Fibroblast of lung (primary cell): Measurements from ENCODE around the gene TBCC. TPM values are rescaled to one million over a fixed set of nuclear protein-coding genes. Genes with fewer than 3 reads are reported as not detected.

Source experiments
- DNase-seq, 2 donors: peaks; one replicate each; pipeline versions ENCODE4 v3.0.0 to v3.0.0-alpha.2; 2010; ENCODE audit warnings: low read depth in 2 of 2
- H2AFZ ChIP-seq: 2 replicates; pipeline ENCODE4 v1.5.1; 2012; ENCODE audit warnings: low read length, control low read depth, inconsistent platforms
- H3K27ac ChIP-seq: 2 replicates; pipeline ENCODE4 v1.5.1; 2011; ENCODE audit warnings: low read length, control low read depth; ENCODE audit not compliant: insufficient read depth
- H3K27me3 ChIP-seq: 2 replicates; pipeline ENCODE4 v1.5.1; 2011; ENCODE audit warnings: mild to moderate bottlenecking, low read length; ENCODE audit not compliant: control insufficient read depth, insufficient read depth
- H3K36me3 ChIP-seq: 2 replicates; pipeline ENCODE4 v1.5.1; 2011; ENCODE audit warnings: low read length; ENCODE audit not compliant: control insufficient read depth, insufficient read depth
- H3K4me1 ChIP-seq: 2 replicates; pipeline ENCODE4 v1.5.1; 2011; ENCODE audit warnings: low read length; ENCODE audit not compliant: control insufficient read depth, insufficient read depth; ENCODE audit errors: extremely low read depth
- H3K4me2 ChIP-seq: 2 replicates; pipeline ENCODE4 v1.5.1; 2011; ENCODE audit warnings: low read length, control low read depth; ENCODE audit not compliant: insufficient read depth; ENCODE audit errors: extremely low read depth
- H3K4me3 ChIP-seq, 4 experiments: fragments of 200-600 bp in 1 of 4; sonication (generic) in 1 of 4; replicated peaks in 1 of 4; 2 replicates each; pipeline ENCODE4 v1.5.1; 2011 to 2016; ENCODE audit warnings: low read length in 4 of 4, low read depth in 3 of 4, mild to moderate bottlenecking in 3 of 4, control low read depth in 2 of 4, inconsistent platforms in 1 of 4, mixed read lengths in 1 of 4; ENCODE audit not compliant: insufficient read depth in 1 of 4; ENCODE audit errors: control extremely low read depth in 1 of 4
- H3K79me2 ChIP-seq: 2 replicates; pipeline ENCODE4 v1.5.1; 2012; ENCODE audit warnings: mild to moderate bottlenecking, low read length, inconsistent platforms; ENCODE audit not compliant: control insufficient read depth, insufficient read depth
- H3K9ac ChIP-seq: 2 replicates; pipeline ENCODE4 v1.5.1; 2011; ENCODE audit warnings: mild to moderate bottlenecking, low read length, control low read depth; ENCODE audit not compliant: insufficient read depth
- H3K9me3 ChIP-seq: 2 replicates; pipeline ENCODE4 v1.5.1; 2012; ENCODE audit warnings: low read depth, low read length; ENCODE audit not compliant: control insufficient read depth, insufficient read depth
- H4K20me1 ChIP-seq: 2 replicates; pipeline ENCODE4 v1.5.1; 2011; ENCODE audit warnings: low read length; ENCODE audit not compliant: control insufficient read depth, insufficient read depth; ENCODE audit errors: extremely low read depth
- EZH2 ChIP-seq: IDR thresholded peaks from 2 replicates; pipeline ENCODE4 v1.5.1; 2012; ENCODE audit warnings: low read length, control low read depth, mild to moderate bottlenecking; ENCODE audit errors: missing control alignments
- polyA plus RNA-seq, 2 donors: library from polyadenylated mRNA; depleted of rRNA in 1 of 2; stranded (reverse) in 1 of 2; unstranded in 1 of 2; fragments of >200 nt; gene quantifications; 2 replicates each; pipeline ENCODE4 v1.2.1, GENCODE V29; 2011 to 2012; ENCODE audit warnings: missing spikeins in 1 of 2
- total RNA-seq: library from RNA; depleted of rRNA; stranded (reverse); fragments of >200 nt; gene quantifications from 2 replicates; pipeline ENCODE4 v1.2.1, GENCODE V29; 2014
- TF ChIP-seq, protein P1 (sequence below), 2 donors: IDR thresholded peaks in 1 of 2; conservative IDR thresholded peaks in 1 of 2; 1 replicate in 1 of 2; 2 replicates in 1 of 2; pipeline ENCODE4 v1.5.1; 2011 to 2012; ENCODE audit warnings: low read length in 2 of 2, control low read depth in 1 of 2, inconsistent platforms in 1 of 2, low read depth in 1 of 2, mild to moderate bottlenecking in 1 of 2

Gene TBCC
- total and polyA plus RNA-seq, 2 donors (not counting 1 experiment from before 2014, with no cell fraction given), result 18.2 to 50.0 TPM

DNA sequence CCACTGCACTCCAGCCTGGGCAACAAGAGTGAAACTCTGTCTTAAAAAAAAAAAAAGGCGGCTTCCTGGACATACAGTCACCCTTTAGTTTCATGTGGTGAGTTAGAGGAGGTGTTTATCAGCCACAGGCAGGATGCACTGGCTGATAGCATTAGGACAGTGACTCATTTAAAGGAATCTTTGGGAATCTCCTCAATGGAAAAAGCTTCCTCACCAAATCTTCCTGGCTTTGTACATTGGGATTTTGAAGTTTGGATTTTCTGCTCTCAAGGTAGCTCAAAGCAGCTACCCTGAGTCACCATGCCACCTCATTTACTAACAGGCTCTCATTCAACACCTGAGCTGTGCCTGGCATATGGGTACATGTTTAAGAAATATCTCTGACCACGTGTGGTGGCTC, 43.7 kb downstream of the TBCC start:
- Histone ChIP-seq H3K36me3 (no peaks in the 10 kb centered on the region), H3K27me3 (no peaks in the 10 kb centered on the region), H2AFZ (no peak overlapping the region), H3K27ac (no peak overlapping the region), H3K4me2 (no peak overlapping the region), H3K4me3 (no peak overlapping the region), H3K79me2 (no peaks in the 10 kb centered on the region), H4K20me1 (no peaks in the 10 kb centered on the region), H3K4me1 (no peaks in the 10 kb centered on the region), H3K9me3 (no peaks in the 10 kb centered on the region), H3K9ac (no peak overlapping the region)
- TF ChIP-seq, protein P1, sequence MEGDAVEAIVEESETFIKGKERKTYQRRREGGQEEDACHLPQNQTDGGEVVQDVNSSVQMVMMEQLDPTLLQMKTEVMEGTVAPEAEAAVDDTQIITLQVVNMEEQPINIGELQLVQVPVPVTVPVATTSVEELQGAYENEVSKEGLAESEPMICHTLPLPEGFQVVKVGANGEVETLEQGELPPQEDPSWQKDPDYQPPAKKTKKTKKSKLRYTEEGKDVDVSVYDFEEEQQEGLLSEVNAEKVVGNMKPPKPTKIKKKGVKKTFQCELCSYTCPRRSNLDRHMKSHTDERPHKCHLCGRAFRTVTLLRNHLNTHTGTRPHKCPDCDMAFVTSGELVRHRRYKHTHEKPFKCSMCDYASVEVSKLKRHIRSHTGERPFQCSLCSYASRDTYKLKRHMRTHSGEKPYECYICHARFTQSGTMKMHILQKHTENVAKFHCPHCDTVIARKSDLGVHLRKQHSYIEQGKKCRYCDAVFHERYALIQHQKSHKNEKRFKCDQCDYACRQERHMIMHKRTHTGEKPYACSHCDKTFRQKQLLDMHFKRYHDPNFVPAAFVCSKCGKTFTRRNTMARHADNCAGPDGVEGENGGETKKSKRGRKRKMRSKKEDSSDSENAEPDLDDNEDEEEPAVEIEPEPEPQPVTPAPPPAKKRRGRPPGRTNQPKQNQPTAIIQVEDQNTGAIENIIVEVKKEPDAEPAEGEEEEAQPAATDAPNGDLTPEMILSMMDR (conservative IDR thresholded peaks at IDR 0.05 in 1 of 2, IDR thresholded peaks at IDR 0.05 in 1 of 2; ENCODE audit: low read depth in 1 of 2, low read length in 2 of 2), result no peak
- no peak for TF ChIP-seq EZH2
- peak; percentile 32 to 90 for DNase-seq

DNA sequence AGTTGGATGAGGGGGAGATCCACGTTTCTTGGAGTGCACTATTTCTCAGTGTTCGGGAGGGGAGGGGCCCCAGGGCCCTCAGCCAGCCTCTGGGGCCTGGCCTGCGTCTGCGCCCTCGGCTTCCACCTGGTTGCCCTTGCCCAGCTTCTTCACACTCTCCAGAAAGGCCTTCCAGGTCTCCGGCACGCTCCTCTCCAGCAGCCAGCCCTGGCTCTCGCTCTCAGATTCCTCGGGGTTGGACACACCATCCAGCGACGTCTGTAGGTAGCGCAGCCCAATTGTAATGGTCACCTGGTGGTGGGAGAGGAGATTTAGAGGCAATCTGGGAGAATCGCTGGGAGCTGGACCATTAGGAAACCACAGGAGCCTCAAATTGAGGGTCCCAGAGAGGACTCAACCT, 47.7 kb downstream of the TBCC start:
- Histone ChIP-seq H3K27ac (no peak overlapping the region), H3K79me2 (no peaks in the 10 kb centered on the region), H3K36me3 (no peaks in the 10 kb centered on the region), H4K20me1 (no peaks in the 10 kb centered on the region), H3K4me3 (no peak overlapping the region), H3K9ac (no peak overlapping the region), H3K4me1 (peaks cover 7% of the 10 kb centered on the region), H3K4me2 (no peak overlapping the region), H3K9me3 (no peaks in the 10 kb centered on the region), H3K27me3 (no peaks in the 10 kb centered on the region), H2AFZ (no peak overlapping the region)
- DNase-seq, result no peak
- TF ChIP-seq, protein P1 (conservative IDR thresholded peaks at IDR 0.05 in 1 of 2, IDR thresholded peaks at IDR 0.05 in 1 of 2; ENCODE audit: low read depth in 1 of 2, low read length in 2 of 2), result no peak

DNA sequence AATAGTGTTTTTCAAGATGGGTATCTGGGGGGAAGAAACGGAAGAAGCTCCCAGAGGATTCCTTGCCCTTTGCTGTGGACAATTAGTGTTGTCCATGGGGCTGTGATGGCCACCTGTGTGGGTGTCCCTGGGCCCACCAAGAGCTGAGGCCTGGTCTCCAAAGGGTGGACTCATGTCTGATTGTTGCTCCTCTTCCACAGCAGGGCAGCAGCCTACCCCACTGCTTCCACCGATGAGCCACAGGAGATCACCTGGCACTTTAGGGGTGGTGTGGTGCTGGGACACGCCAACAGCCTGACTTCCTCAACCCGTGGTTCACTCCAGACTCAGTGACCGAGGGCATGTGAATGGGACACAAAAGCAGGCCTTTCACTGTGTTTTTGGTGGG, 48.6 kb downstream of the TBCC start:
- H3K36me3 ChIP-seq, result peaks cover 4% of the 10 kb centered on the region
- peaks cover 11% of the 10 kb centered on the region for H3K4me1 ChIP-seq
- H3K27ac ChIP-seq, result no peak overlapping the region
- no peak overlapping the region for H2AFZ ChIP-seq
- H3K79me2 ChIP-seq, result no peaks in the 10 kb centered on the region
- DNase-seq, result no peak
- no peaks in the 10 kb centered on the region for H3K9me3 ChIP-seq
- H3K4me3 ChIP-seq, result no peak overlapping the region
- H4K20me1 ChIP-seq, result no peaks in the 10 kb centered on the region
- H3K9ac ChIP-seq, result no peak overlapping the region
- H3K27me3 ChIP-seq, result no peaks in the 10 kb centered on the region
- no peak overlapping the region for H3K4me2 ChIP-seq
- TF ChIP-seq, protein P1 (conservative IDR thresholded peaks at IDR 0.05 in 1 of 2, IDR thresholded peaks at IDR 0.05 in 1 of 2; ENCODE audit: low read depth in 1 of 2, low read length in 2 of 2), result no peak
- TF ChIP-seq EZH2, result no peak
